HUDEP-2 (cell line): ENCODE measurements around the gene MRPS2.
A peak's percentile ranks its signal among the peaks of the same experiment; 100 is the strongest.

ENCODE experiments used
- DNase-seq, 76 experiments: peaks; one replicate each; lab custom pipeline; 2025; ENCODE audit not compliant: unreplicated experiment in 76 of 76; lab: John Stamatoyannopoulos, UW

The MRPS2 gene

GRCh38 chr9:135498381-135499126 lies 1.9 kb upstream of the MRPS2 start:
- no peak for DNase-seq

- DNase-seq: peak in 73 of 76 experiments; percentile 16 to 90 (median 75)
Measured at GRCh38 chr9:135499326-135500070, 984 bp upstream of the MRPS2 start.

- DNase-seq: peak in 6 of 76 experiments; percentile 38 to 65 (median 45)
Measured at GRCh38 chr9:135500071-135500524, 384 bp upstream of the MRPS2 start.

- DNase-seq: peak in 11 of 76 experiments; percentile 22 to 61 (median 48)
Measured at GRCh38 chr9:135501261-135502167, 1.0 kb downstream of the MRPS2 start.

GRCh38 chr9:135502168-135502872 lies 1.8 kb downstream of the MRPS2 start:
- DNase-seq: no peak

GRCh38 chr9:135502873-135503321 lies 2.4 kb downstream of the MRPS2 start:
- DNase-seq: no peak

- DNase-seq: no peak
Measured at GRCh38 chr9:135503371-135504261, 3.1 kb downstream of the MRPS2 start.

- DNase-seq: peak in 58 of 76 experiments; percentile 7 to 64 (median 36)
Measured at GRCh38 chr9:135504262-135505243, 4.1 kb downstream of the MRPS2 start.

- DNase-seq: no peak
Measured at GRCh38 chr9:135505406-135506187, 5.1 kb downstream of the MRPS2 start.

- DNase-seq: peak in 1 of 76 experiments; percentile 8
Measured at GRCh38 chr9:135506327-135507103, 6.0 kb downstream of the MRPS2 start.

- no peak for DNase-seq
Measured at GRCh38 chr9:135507104-135508035, 6.9 kb downstream of the MRPS2 start.

- DNase-seq: no peak
Measured at GRCh38 chr9:135508211-135508820, 7.8 kb downstream of the MRPS2 start.

- no peak for DNase-seq
Measured at GRCh38 chr9:135509458-135509857, 9.0 kb downstream of the MRPS2 start.

GRCh38 chr9:135512241-135512603 lies 11.7 kb downstream of the MRPS2 start:
- DNase-seq: no peak

- no peak for DNase-seq
Measured at GRCh38 chr9:135512904-135513303, 12.4 kb downstream of the MRPS2 start.
